ENCODE results near the gene EP300. TPM values are rescaled to one million over a fixed set of nuclear protein-coding genes. Genes with fewer than 3 reads are reported as not detected.

EP300 gene
- total RNA-seq, 1 experiment from 2014 or later = 17.8 TPM

- Histone ChIP-seq H4K20me1 (ENCODE audit: low read length) (no peaks in the 10 kb centered on the region), H3F3A (ENCODE audit: low read length, unreplicated experiment) (no peaks in the 10 kb centered on the region), H3K27ac (ENCODE audit: low read length) (no peak overlapping the region), H3K9me3 (ENCODE audit: low read length) (no peaks in the 10 kb centered on the region), H3K9me2 (replicated peaks; ENCODE audit: low read length) (no peaks in the 10 kb centered on the region), H3K4me2 (ENCODE audit: low read length) (no peak overlapping the region), H3K36me3 (ENCODE audit: low read depth, low read length) (no peaks in the 10 kb centered on the region), H3K27me3 (ENCODE audit: low read length) (no peaks in the 10 kb centered on the region), H3K4me1 (ENCODE audit: insufficient read depth, low read length) (no peaks in the 10 kb centered on the region), H2AFZ (ENCODE audit: low read length) (no peak overlapping the region), H3K9ac (ENCODE audit: low read length) (no peak overlapping the region), H3K4me3 (ENCODE audit: low read length) (no peak overlapping the region), H3K79me2 (ENCODE audit: low read length) (no peaks in the 10 kb centered on the region)
- ATAC-seq = no peak
- DNase-seq = no peak
- TF ChIP-seq EZH2phosphoT487 (IDR thresholded peaks at IDR 0.05; ENCODE audit: borderline replicate concordance, low read length) = no peak
- no peak for TF ChIP-seq CTCF (conservative IDR thresholded peaks at IDR 0.05; ENCODE audit: low read depth, low read length)
- TF ChIP-seq EZH2 (IDR thresholded peaks at IDR 0.05; ENCODE audit: low read length, unreplicated experiment) = no peak
- intact Hi-C loops (cut with micrococcal nuclease) = no loop called here
- CTCF ChIA-PET = no interaction called here
- BruUV-seq (replicated peaks) = no TSS peak
- POLR2A ChIA-PET (ENCODE audit: unreplicated experiment) = no interaction called here
These were observed 21.6 kb upstream of the EP300 start for GRCh38 chr22:41070665-41071331.

- H3K4me3 ChIP-seq (ENCODE audit: low read length) = no peak overlapping the region
- no peak overlapping the region for H3K4me2 ChIP-seq (ENCODE audit: low read length)
- H3K27ac ChIP-seq (ENCODE audit: low read length) = no peak overlapping the region
- no peaks in the 10 kb centered on the region for H3K4me1 ChIP-seq (ENCODE audit: insufficient read depth, low read length)
- no peaks in the 10 kb centered on the region for H3K79me2 ChIP-seq (ENCODE audit: low read length)
- ChIA-PET POLR2A (ENCODE audit: unreplicated experiment) (no interaction called here), CTCF (no interaction called here)
- DNase-seq (no peak), ATAC-seq (no peak)
- H3K9me3 ChIP-seq (ENCODE audit: low read length) = no peaks in the 10 kb centered on the region
- H3F3A ChIP-seq (ENCODE audit: low read length, unreplicated experiment) = no peaks in the 10 kb centered on the region
- BruUV-seq (replicated peaks) = no TSS peak
- H3K27me3 ChIP-seq (ENCODE audit: low read length) = no peaks in the 10 kb centered on the region
- no peaks in the 10 kb centered on the region for H3K9me2 ChIP-seq (replicated peaks; ENCODE audit: low read length)
- no peak overlapping the region for H3K9ac ChIP-seq (ENCODE audit: low read length)
- intact Hi-C loops (cut with micrococcal nuclease) = no loop called here
- TF ChIP-seq EZH2phosphoT487 (IDR thresholded peaks at IDR 0.05; ENCODE audit: borderline replicate concordance, low read length) (no peak), CTCF (conservative IDR thresholded peaks at IDR 0.05; ENCODE audit: low read depth, low read length) (no peak), EZH2 (IDR thresholded peaks at IDR 0.05; ENCODE audit: low read length, unreplicated experiment) (no peak)
- no peaks in the 10 kb centered on the region for H3K36me3 ChIP-seq (ENCODE audit: low read depth, low read length)
- no peaks in the 10 kb centered on the region for H4K20me1 ChIP-seq (ENCODE audit: low read length)
- no peak overlapping the region for H2AFZ ChIP-seq (ENCODE audit: low read length)
These were observed 18.3 kb upstream of the EP300 start for GRCh38 chr22:41074061-41074460.

- TF ChIP-seq EZH2phosphoT487 (IDR thresholded peaks at IDR 0.05; ENCODE audit: borderline replicate concordance, low read length) = no peak
- no peak for TF ChIP-seq EZH2 (IDR thresholded peaks at IDR 0.05; ENCODE audit: low read length, unreplicated experiment)
- TF ChIP-seq CTCF (conservative IDR thresholded peaks at IDR 0.05; ENCODE audit: low read depth, low read length) = no peak
- BruUV-seq (replicated peaks) = no TSS peak
- no peaks in the 10 kb centered on the region for H3K79me2 ChIP-seq (ENCODE audit: low read length)
- no peaks in the 10 kb centered on the region for H3K36me3 ChIP-seq (ENCODE audit: low read depth, low read length)
- ChIA-PET CTCF (no interaction called here), POLR2A (ENCODE audit: unreplicated experiment) (no interaction called here)
- no peaks in the 10 kb centered on the region for H3K9me2 ChIP-seq (replicated peaks; ENCODE audit: low read length)
- no peak overlapping the region for H3K9ac ChIP-seq (ENCODE audit: low read length)
- no peaks in the 10 kb centered on the region for H4K20me1 ChIP-seq (ENCODE audit: low read length)
- H3K4me3 ChIP-seq (ENCODE audit: low read length) = no peak overlapping the region
- no peak for ATAC-seq
- no peak overlapping the region for H2AFZ ChIP-seq (ENCODE audit: low read length)
- no peaks in the 10 kb centered on the region for H3K9me3 ChIP-seq (ENCODE audit: low read length)
- no peak for DNase-seq
- intact Hi-C loops (cut with micrococcal nuclease) = no loop called here
- no peaks in the 10 kb centered on the region for H3F3A ChIP-seq (ENCODE audit: low read length, unreplicated experiment)
- no peak overlapping the region for H3K4me2 ChIP-seq (ENCODE audit: low read length)
- H3K27ac ChIP-seq (ENCODE audit: low read length) = no peak overlapping the region
- no peaks in the 10 kb centered on the region for H3K27me3 ChIP-seq (ENCODE audit: low read length)
- H3K4me1 ChIP-seq (ENCODE audit: insufficient read depth, low read length) = no peaks in the 10 kb centered on the region
These were observed 17.9 kb upstream of the EP300 start for GRCh38 chr22:41074466-41074865.
